GM19099 (cell line): Measurements from ENCODE around the gene PSMB2.

Experiments
- POLR2A ChIP-seq: IDR thresholded peaks from 3 replicates; pipeline ENCODE4 v1.6.1; 2011; ENCODE audit warnings: low read depth; ENCODE audit not compliant: insufficient read length; ENCODE audit errors: extremely low read depth

Gene PSMB2

DNA sequence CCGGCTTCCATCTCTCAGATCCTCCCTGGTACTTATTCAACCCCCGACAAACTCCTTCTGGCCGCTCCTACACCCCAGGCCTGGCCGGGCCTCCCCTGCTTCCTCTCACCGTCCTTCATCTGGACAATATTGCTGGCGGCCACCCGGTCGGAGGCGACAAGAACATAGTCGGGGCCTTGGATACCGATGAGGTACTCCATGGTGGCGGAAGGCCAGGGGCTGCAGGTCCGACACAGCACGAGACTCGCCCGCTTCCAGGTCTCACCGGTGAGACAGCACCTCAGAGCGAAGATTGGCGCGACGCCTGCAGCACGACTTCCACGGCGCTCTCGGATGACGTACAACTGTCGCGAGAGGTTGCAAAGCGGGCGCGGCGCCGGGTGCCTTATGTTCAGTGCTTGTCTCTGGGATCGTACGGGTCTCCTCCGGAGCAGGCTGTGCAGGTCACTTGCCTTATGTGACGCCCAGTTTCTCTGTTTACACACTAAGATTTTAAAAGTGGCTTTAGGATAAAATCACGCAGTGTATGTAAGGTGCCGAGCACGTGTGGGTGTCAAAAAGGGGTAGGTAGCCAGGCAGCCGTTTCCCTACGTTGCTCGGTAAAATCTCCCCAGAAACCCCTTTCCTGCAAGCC, at the start of gene PSMB2:
Gene PSMB2, minus strand, starts transcription at position 294 of the 634 bp plus-strand sequence. Its CDS starts 94 bp downstream, at position 200.
- TF ChIP-seq POLR2A: peak; percentile 98

GRCh38 chr1:35691080-35691479, 49.8 kb upstream of the PSMB2 start:
- TF ChIP-seq POLR2A: no peak

- TF ChIP-seq POLR2A: no peak
Observed at GRCh38 chr1:35688161-35688560, 46.8 kb upstream of the PSMB2 start.

- TF ChIP-seq POLR2A: no peak
Observed at GRCh38 chr1:35683012-35683411, 41.7 kb upstream of the PSMB2 start.

- TF ChIP-seq POLR2A: no peak
Observed at GRCh38 chr1:35680271-35680670, 38.9 kb upstream of the PSMB2 start.

- no peak for TF ChIP-seq POLR2A
Observed at GRCh38 chr1:35675773-35676172, 34.4 kb upstream of the PSMB2 start.

- TF ChIP-seq POLR2A: no peak
Observed at GRCh38 chr1:35674111-35674510, 32.8 kb upstream of the PSMB2 start.

DNA sequence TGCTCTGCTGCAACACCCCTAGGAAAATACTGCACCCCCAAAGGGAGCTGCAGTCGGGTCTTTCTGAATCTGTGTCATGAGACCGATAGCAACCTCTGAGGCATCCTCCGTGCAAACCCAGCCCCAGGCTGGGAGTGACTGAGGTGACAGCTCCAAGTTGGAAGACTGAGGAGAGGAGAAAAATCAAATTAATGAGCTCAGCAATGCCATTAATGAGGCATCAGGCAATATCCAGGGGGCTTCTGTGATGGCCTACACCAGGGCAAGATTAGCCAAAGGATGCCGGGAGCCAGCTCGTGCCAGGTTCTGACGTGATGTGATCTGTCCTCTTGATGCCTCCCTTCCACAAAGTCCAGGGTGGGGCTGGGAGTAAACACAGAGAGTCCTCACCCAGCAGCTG, 30.8 kb upstream of the PSMB2 start:
- TF ChIP-seq POLR2A: no peak

GRCh38 chr1:35668506-35668905, 27.2 kb upstream of the PSMB2 start:
- no peak for TF ChIP-seq POLR2A

GRCh38 chr1:35666916-35667315, 25.6 kb upstream of the PSMB2 start:
- no peak for TF ChIP-seq POLR2A

DNA sequence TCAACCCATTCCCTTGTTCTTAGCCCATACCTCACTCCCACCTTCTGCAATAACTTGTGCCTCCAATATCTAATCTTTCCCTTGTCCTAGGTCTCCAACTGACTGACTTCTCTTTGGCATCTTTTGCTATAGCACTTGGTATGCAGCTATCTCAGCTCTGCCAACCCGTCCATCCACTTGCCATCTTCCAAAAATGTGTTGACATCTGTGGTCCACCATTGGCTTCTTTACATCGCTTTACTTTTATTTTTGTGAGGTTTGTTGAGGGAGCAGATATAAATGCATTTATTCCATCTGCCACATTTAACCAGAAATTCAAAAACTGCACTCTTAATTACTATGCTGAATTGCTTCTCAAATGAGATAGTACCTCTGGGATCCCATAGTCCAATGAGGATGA, 24.9 kb upstream of the PSMB2 start:
- TF ChIP-seq POLR2A: no peak

- no peak for TF ChIP-seq POLR2A
Observed at GRCh38 chr1:35663434-35663833, 22.1 kb upstream of the PSMB2 start.

GRCh38 chr1:35661474-35661795, 20.1 kb upstream of the PSMB2 start:
- no peak for TF ChIP-seq POLR2A

GRCh38 chr1:35660581-35661473, 19.5 kb upstream of the PSMB2 start:
- no peak for TF ChIP-seq POLR2A

- no peak for TF ChIP-seq POLR2A
Observed at GRCh38 chr1:35659589-35659988, 18.3 kb upstream of the PSMB2 start.

GRCh38 chr1:35657851-35658250, 16.5 kb upstream of the PSMB2 start:
- no peak for TF ChIP-seq POLR2A
